Measurements from ENCODE around the gene MAP6.

Gene MAP6

DNA sequence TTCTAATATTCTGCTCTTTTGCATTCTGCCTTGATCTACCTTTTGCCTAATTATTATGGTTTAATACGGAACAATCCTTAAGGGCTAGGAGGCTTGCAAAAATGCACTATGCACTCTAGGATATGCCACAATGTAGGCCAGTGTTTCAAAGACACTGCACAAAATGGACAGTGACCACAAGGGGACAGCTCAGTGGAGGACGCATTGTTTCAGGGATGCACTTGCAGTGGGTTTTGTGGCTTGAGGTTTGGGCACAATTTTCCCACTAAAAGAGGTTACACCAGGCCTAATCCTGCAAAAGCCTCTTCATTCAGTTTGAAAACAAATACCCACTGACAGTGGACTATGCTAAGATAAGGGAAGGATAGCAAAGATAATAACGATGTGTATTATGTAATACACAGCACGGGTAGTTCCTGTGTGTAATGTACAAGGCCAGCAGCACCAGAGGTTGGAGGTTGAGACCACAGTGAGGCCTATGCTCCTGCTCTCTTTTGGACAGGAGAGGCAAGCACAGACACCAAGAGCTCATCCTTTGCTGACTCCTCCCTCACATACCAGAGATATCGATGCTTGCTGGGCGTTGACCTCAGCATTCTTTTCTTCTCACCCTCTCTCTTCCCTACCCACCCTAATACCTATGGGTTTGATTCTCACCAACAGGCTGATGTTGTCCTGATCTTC lies 12.7 kb downstream of the MAP6 start:
- DNase-seq (ENCODE audit: low spot score): no peak
- in situ Hi-C loops (cut with MboI; ENCODE audit: low pct_unique_long_range_greater_than_20kb, low sequenced_read_pairs, unreplicated experiment): no loop called here
- TF ChIP-seq, protein P1, sequence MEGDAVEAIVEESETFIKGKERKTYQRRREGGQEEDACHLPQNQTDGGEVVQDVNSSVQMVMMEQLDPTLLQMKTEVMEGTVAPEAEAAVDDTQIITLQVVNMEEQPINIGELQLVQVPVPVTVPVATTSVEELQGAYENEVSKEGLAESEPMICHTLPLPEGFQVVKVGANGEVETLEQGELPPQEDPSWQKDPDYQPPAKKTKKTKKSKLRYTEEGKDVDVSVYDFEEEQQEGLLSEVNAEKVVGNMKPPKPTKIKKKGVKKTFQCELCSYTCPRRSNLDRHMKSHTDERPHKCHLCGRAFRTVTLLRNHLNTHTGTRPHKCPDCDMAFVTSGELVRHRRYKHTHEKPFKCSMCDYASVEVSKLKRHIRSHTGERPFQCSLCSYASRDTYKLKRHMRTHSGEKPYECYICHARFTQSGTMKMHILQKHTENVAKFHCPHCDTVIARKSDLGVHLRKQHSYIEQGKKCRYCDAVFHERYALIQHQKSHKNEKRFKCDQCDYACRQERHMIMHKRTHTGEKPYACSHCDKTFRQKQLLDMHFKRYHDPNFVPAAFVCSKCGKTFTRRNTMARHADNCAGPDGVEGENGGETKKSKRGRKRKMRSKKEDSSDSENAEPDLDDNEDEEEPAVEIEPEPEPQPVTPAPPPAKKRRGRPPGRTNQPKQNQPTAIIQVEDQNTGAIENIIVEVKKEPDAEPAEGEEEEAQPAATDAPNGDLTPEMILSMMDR (IDR thresholded peaks at IDR 0.05; ENCODE audit: extremely low read depth, insufficient read depth, missing control alignments): no peak

DNA sequence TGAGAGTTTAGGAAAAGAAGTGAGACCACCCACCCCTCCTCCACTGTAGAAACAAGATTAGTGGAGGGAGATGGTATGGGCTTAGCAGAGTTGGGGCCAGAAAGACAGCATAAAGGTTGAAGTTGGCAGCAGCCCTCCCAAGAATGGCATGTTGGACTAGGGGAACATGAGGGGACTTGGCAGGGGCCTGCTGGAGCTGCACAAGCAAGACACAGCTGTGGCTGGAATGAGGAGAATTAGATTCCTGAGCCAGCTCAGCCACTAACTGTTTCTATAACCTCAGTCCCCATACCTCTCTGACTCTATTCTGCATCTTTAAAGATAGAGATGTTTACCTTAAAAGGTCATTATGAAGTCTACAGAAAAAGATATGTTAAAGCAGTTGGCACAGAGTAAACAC lies 13.2 kb downstream of the MAP6 start:
- TF ChIP-seq, protein P1 (IDR thresholded peaks at IDR 0.05; ENCODE audit: extremely low read depth, insufficient read depth, missing control alignments): no peak
- DNase-seq (ENCODE audit: low spot score): no peak
- in situ Hi-C loops (cut with MboI; ENCODE audit: low pct_unique_long_range_greater_than_20kb, low sequenced_read_pairs, unreplicated experiment): no loop called here

DNA sequence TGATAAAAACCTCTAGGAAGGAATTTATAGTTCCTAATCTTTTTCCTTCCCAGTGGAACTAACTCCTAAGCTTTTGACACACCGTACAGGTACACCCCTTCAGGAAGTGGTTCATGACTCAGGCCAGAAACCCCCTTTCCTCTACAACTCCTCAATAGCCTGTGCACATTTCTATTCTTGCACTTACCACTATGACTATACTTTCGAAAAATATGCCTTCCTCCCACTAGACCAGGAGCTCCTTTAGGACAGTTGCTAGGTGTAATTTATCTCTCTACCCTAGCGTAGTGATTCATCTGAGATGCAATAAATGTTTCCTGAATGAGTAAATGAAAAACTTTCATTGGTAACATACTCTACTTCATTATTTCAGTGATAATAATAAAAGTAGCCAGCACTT lies 14.5 kb downstream of the MAP6 start:
- TF ChIP-seq, protein P1 (IDR thresholded peaks at IDR 0.05; ENCODE audit: extremely low read depth, insufficient read depth, missing control alignments): no peak
- peak; percentile 64 for DNase-seq (ENCODE audit: low spot score)
- in situ Hi-C loops (cut with MboI; ENCODE audit: low pct_unique_long_range_greater_than_20kb, low sequenced_read_pairs, unreplicated experiment): no loop called here

DNA sequence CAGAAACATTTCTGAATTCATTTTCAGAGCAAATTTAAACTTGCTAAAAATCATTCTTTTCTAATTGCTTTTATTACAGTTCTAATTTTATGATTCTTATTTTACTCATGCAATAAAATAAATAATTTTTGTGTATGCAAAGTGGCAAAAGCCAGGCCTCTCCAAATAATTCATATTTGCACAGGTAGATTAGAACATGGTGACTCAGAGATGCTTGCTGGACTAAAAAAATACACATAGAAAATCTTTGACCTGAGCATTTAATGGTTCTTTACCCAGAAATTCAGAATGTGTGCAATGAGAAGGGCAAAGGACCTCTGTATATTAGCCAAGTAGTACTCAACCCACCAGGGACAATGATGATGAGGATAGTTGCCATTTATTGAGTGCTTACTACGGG lies 15.3 kb downstream of the MAP6 start:
- TF ChIP-seq, protein P1 (IDR thresholded peaks at IDR 0.05; ENCODE audit: extremely low read depth, insufficient read depth, missing control alignments): no peak
- in situ Hi-C loops (cut with MboI; ENCODE audit: low pct_unique_long_range_greater_than_20kb, low sequenced_read_pairs, unreplicated experiment): no loop called here
- no peak for DNase-seq (ENCODE audit: low spot score)

DNA sequence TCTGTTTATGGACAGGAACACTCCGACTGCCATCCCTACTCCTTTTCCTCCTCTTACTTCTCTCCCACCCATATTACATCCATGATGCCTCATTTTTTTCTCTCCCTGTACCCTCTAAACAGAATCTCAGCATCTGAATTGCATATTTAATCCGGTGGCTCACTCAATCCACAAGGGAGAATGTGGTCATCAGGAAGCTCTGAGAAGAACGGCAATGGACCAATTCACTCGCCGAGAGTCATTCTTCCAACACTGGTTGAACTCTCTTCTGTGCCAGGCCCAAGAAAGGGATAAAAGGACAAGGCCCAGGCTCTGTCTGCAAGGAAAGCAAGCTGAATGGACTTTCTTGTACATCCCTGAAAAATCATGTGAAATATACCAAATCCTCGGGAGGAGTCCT lies 15.9 kb downstream of the MAP6 start:
- no peak for DNase-seq (ENCODE audit: low spot score)
- in situ Hi-C loops (cut with MboI; ENCODE audit: low pct_unique_long_range_greater_than_20kb, low sequenced_read_pairs, unreplicated experiment): no loop called here
- TF ChIP-seq, protein P1 (IDR thresholded peaks at IDR 0.05; ENCODE audit: extremely low read depth, insufficient read depth, missing control alignments): no peak

DNA sequence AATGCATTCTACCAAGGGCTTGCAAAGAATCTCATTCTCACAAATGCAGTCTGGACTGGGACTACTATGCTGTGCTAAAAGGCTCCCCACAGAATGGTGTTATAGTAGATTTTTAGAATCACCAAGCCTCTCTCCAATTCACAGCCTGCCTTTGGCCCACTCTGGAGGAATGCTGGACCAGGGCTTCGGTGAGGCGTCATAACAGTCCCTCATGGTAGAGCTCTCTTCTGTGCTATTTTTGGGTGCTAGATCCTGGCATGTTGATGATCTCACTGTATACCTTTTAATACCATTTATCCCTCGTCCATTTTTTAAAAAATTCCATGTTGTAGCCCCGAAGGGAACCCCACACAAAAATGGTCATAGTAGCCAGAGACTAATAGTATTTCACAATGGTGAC lies 17.6 kb downstream of the MAP6 start:
- TF ChIP-seq, protein P1 (IDR thresholded peaks at IDR 0.05; ENCODE audit: extremely low read depth, insufficient read depth, missing control alignments): no peak

More for the DNA sequence above, 17.6 kb downstream of the MAP6 start:
- in situ Hi-C loops (cut with MboI; ENCODE audit: low pct_unique_long_range_greater_than_20kb, low sequenced_read_pairs, unreplicated experiment): no loop called here
- no peak for DNase-seq (ENCODE audit: low spot score)

Measured in GM13977 (cell line).